PC-9 (cell line): ENCODE results near the gene IL1RL1. TPM values are rescaled to one million over a fixed set of nuclear protein-coding genes. Genes with fewer than 3 reads are reported as not detected.
A peak's percentile ranks its signal among the peaks of the same experiment; 100 is the strongest.

Experiments
- BruUV-seq: library from RNA; stranded (reverse); fragments of 400-500 nt; replicated peaks from 2 replicates; lab custom pipeline; 2021; lab: Mats Ljungman, UMichigan
- CTCF ChIA-PET: fragments of 300-600 bp; sonication (Branson Sonifier 250); formaldehyde crosslinking; loops from one replicate; lab custom pipeline; 2022; ENCODE audit warnings: antibody characterized with exemption; lab: Charles Lee
- POLR2A ChIA-PET: fragments of 300-600 bp; sonication (Branson Sonifier 250); formaldehyde crosslinking; loops from one replicate; lab custom pipeline; 2022; ENCODE audit warnings: antibody characterized with exemption; ENCODE audit not compliant: unreplicated experiment; lab: Charles Lee
- DNase-seq, 2 experiments: peaks; one replicate each; pipeline versions ENCODE4 v3.0.0 to v3.0.0-alpha.2; 2015 to 2022; ENCODE audit warnings: mixed read lengths in 1 of 2
- H2AFZ ChIP-seq: fragments of 200-600 bp; sonication (generic); 2 replicates; pipeline ENCODE4 v1.8.1; 2017; ENCODE audit warnings: antibody characterized with exemption
- H3F3A ChIP-seq: fragments of 200-600 bp; sonication (generic); 2 replicates; pipeline ENCODE4 v1.8.1; 2017; ENCODE audit warnings: antibody characterized with exemption, mild to moderate bottlenecking, low read depth; ENCODE audit not compliant: insufficient read depth
- H3K27ac ChIP-seq: fragments of 200-600 bp; sonication (generic); 2 replicates; pipeline ENCODE4 v1.6.1; 2016; ENCODE audit warnings: mixed run types
- H3K27me3 ChIP-seq: fragments of 200-600 bp; sonication (generic); 2 replicates; pipeline ENCODE4 v1.6.1; 2016; ENCODE audit warnings: low read depth, mixed run types; ENCODE audit not compliant: insufficient read depth
- H3K36me3 ChIP-seq: fragments of 200-600 bp; sonication (generic); 2 replicates; pipeline ENCODE4 v1.6.1; 2016; ENCODE audit warnings: low read depth, mixed run types
- H3K4me1 ChIP-seq: fragments of 200-600 bp; sonication (generic); replicated peaks from 2 replicates; pipeline ENCODE4 v1.6.1; 2016; ENCODE audit warnings: mixed run types; ENCODE audit not compliant: insufficient read depth
- H3K4me2 ChIP-seq: fragments of 200-600 bp; sonication (generic); 2 replicates; pipeline ENCODE4 v1.6.1; 2017; ENCODE audit warnings: mixed run types
- H3K4me3 ChIP-seq: fragments of 200-600 bp; sonication (generic); 2 replicates; pipeline ENCODE4 v1.6.1; 2016; ENCODE audit warnings: mixed run types
- H3K79me2 ChIP-seq: fragments of 200-600 bp; sonication (generic); 2 replicates; pipeline ENCODE4 v1.6.1; 2017; ENCODE audit warnings: low read depth, mixed run types
- H3K9me2 ChIP-seq: fragments of 200-600 bp; sonication (generic); 2 replicates; pipeline ENCODE4 v1.8.1; 2017; ENCODE audit warnings: mild to moderate bottlenecking; ENCODE audit not compliant: insufficient read depth
- H3K9me3 ChIP-seq: fragments of 200-600 bp; sonication (generic); 2 replicates; pipeline ENCODE4 v1.8.1; 2016; ENCODE audit warnings: low read depth; ENCODE audit not compliant: insufficient read depth
- H4K20me1 ChIP-seq: fragments of 200-600 bp; sonication (generic); 2 replicates; pipeline ENCODE4 v1.8.1; 2017; ENCODE audit not compliant: insufficient read depth
- CTCF ChIP-seq: fragments of 200-600 bp; sonication (generic); conservative IDR thresholded peaks from 2 replicates; pipeline ENCODE4 v1.6.1; 2017; ENCODE audit warnings: mixed run types, antibody characterized with exemption, mild to moderate bottlenecking, moderate library complexity
- EZH2 ChIP-seq: fragments of 200-600 bp; sonication (generic); IDR thresholded peaks from 2 replicates; pipeline ENCODE4 v1.8.0; 2017; ENCODE audit warnings: antibody characterized with exemption, low read depth
- intact Hi-C: fragments of 100-400 bp; cut with micrococcal nuclease; formaldehyde crosslinking; loops from one replicate; pipeline ENCODE4 v1.10.0; 2022; ENCODE audit not compliant: unreplicated experiment
- total RNA-seq: library from RNA; stranded (reverse); gene quantifications from 2 replicates; pipeline ENCODE4 v1.2.3, GENCODE V29; 2021

IL1RL1 gene
- total RNA-seq, 1 experiment from 2014 or later = 1.7 TPM

DNA sequence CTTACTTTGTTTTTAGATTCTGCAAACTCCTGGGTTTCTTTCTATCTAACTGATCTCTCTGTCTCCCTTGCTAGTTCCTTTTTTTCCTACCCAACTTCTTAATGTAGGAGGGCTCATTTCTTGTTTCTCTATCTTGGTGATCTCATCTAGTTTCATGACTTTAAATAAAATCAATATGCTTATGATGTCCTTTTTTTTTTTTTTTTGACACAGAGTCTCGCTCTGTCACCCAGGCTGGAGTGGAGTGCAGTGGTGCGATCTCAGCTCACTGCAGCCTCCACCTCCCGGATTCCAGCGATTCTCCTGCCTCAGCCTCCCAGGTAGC lies 42.2 kb upstream of the IL1RL1 start:
- TF ChIP-seq CTCF (no peak), EZH2 (no peak)
- Histone ChIP-seq H3K9me3 (no peaks in the 10 kb centered on the region), H3K27me3 (no peaks in the 10 kb centered on the region), H3K27ac (no peak overlapping the region), H3K9me2 (no peaks in the 10 kb centered on the region), H3K4me1 (peaks cover 8% of the 10 kb centered on the region; the same call in 1 of the 2 replicates), H4K20me1 (no peaks in the 10 kb centered on the region), H3K4me2 (peak overlapping the region; percentile 5; the same call in 1 of the 2 replicates), H3K4me3 (no peak overlapping the region), H2AFZ (no peak overlapping the region), H3K36me3 (no peaks in the 10 kb centered on the region), H3F3A (no peaks in the 10 kb centered on the region), H3K79me2 (no peaks in the 10 kb centered on the region)
- ChIA-PET CTCF (no interaction called here), POLR2A (no interaction called here)
- intact Hi-C loops = no loop called here
- no TSS peak for BruUV-seq
- DNase-seq = no peak

DNA sequence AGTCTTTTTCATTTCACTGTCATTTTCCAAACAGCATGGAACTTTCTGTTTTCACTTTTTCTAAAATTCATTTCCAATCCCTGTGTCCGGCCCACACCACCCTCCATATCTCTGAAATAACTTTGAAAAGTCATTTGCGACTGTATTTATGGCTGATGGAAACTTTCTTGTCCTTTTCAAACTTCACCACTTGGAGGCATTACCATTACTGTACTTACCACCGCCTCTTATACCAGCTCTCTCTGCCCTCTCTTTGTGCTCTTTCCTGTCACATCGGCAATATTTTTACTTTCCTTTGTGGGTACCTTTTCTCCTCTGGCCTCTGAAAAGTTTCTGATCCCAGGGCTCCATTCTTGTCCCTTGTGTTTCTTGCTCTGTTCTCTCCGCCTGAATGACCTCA lies 39.5 kb upstream of the IL1RL1 start:
- Histone ChIP-seq H3K79me2 (no peaks in the 10 kb centered on the region), H3K27ac (no peak overlapping the region), H3K9me3 (peaks cover 4% of the 10 kb centered on the region; the same call in 1 of the 2 replicates), H3K4me1 (peaks cover 8% of the 10 kb centered on the region; the same call in 1 of the 2 replicates), H2AFZ (no peak overlapping the region), H3K36me3 (no peaks in the 10 kb centered on the region), H3K4me2 (no peak overlapping the region), H3K9me2 (no peaks in the 10 kb centered on the region), H3F3A (no peaks in the 10 kb centered on the region), H3K4me3 (no peak overlapping the region), H4K20me1 (no peaks in the 10 kb centered on the region), H3K27me3 (no peaks in the 10 kb centered on the region)
- ChIA-PET POLR2A (no interaction called here), CTCF (no interaction called here)
- intact Hi-C loops = no loop called here
- no peak for DNase-seq
- no peak for TF ChIP-seq EZH2
- TF ChIP-seq CTCF = no peak
- BruUV-seq = no TSS peak

DNA sequence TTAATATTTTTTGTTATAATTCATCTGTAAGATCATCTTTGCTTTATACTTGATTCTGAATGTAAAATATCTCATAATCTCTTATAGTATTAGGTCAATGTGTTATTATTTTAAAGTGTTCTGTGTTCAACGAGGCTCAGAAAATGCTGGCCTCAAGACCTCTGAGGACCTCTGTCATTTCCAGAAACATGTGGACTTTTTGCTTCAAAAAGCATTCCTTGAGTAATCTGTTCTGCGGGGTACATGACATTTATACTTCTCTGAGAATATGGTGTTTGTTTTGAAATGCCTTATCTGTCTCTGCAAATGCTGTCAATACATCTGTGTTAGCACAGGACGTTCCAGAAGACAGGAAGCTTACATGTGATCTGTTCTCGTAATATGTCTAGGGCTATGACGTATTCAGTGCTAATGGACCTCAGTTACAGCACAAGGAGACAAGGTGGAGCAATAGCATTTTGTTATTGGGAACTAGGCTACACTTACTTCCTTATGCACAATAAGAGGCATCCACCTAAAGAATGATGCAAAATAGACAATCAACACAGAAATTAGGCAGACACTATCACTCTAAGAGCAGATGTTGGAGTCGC lies 37.6 kb upstream of the IL1RL1 start:
- Histone ChIP-seq H3K79me2 (no peaks in the 10 kb centered on the region), H3K9me3 (peaks cover 4% of the 10 kb centered on the region; the same call in 1 of the 2 replicates), H3K4me1 (peaks cover 6% of the 10 kb centered on the region; the same call in 1 of the 2 replicates), H3K4me2 (no peak overlapping the region), H3K4me3 (no peak overlapping the region), H3K36me3 (no peaks in the 10 kb centered on the region), H2AFZ (no peak overlapping the region), H3K27ac (no peak overlapping the region), H3K9me2 (no peaks in the 10 kb centered on the region), H3K27me3 (no peaks in the 10 kb centered on the region), H3F3A (no peaks in the 10 kb centered on the region), H4K20me1 (no peaks in the 10 kb centered on the region)
- ChIA-PET POLR2A (no interaction called here), CTCF (no interaction called here)
- DNase-seq = no peak
- no TSS peak for BruUV-seq
- intact Hi-C loops = no loop called here
- TF ChIP-seq EZH2 = no peak
- no peak for TF ChIP-seq CTCF
